H9 (cell line): ENCODE results near the gene CD47. TPM values are rescaled to one million over a fixed set of nuclear protein-coding genes. Genes with fewer than 3 reads are reported as not detected.

Experiments used
- DNase-seq: peaks from one replicate; pipeline ENCODE4 v3.0.0-alpha.2; 2017
- H2AFZ ChIP-seq: one replicate; pipeline ENCODE4 v1.6.1; 2013; ENCODE audit warnings: mild to moderate bottlenecking, low read length, control low read depth, moderate library complexity
- H2AK5ac ChIP-seq: 2 replicates; pipeline ENCODE4 v1.6.1; 2013; ENCODE audit warnings: low read length, control low read depth, mixed read lengths; ENCODE audit not compliant: insufficient read length
- H2BK120ac ChIP-seq: one replicate; pipeline ENCODE4 v1.6.1; 2013; ENCODE audit warnings: low read depth, mild to moderate bottlenecking, low read length, control low read depth, inconsistent platforms; ENCODE audit not compliant: poor library complexity, severe bottlenecking
- H2BK12ac ChIP-seq: 2 replicates; pipeline ENCODE4 v1.6.1; 2013; ENCODE audit warnings: low read length, control low read depth, mixed read lengths, low read depth; ENCODE audit not compliant: insufficient read length
- H2BK15ac ChIP-seq: 2 replicates; pipeline ENCODE4 v1.6.1; 2013; ENCODE audit warnings: low read depth, low read length, control low read depth
- H2BK20ac ChIP-seq: one replicate; pipeline ENCODE4 v1.6.1; 2013; ENCODE audit warnings: low read depth, mild to moderate bottlenecking, low read length, control low read depth, inconsistent platforms; ENCODE audit not compliant: poor library complexity, severe bottlenecking
- H2BK5ac ChIP-seq: 2 replicates; pipeline ENCODE4 v1.6.1; 2013; ENCODE audit warnings: low read length, control low read depth, mixed read lengths; ENCODE audit not compliant: insufficient read length
- H3K14ac ChIP-seq: 2 replicates; pipeline ENCODE4 v1.6.1; 2013; ENCODE audit warnings: low read length, control low read depth; ENCODE audit not compliant: insufficient read depth
- H3K18ac ChIP-seq: 2 replicates; pipeline ENCODE4 v1.6.1; 2013; ENCODE audit warnings: low read depth, mild to moderate bottlenecking, mixed read lengths, low read length, control low read depth; ENCODE audit not compliant: insufficient read length
- H3K23ac ChIP-seq: 2 replicates; pipeline ENCODE4 v1.6.1; 2013; ENCODE audit warnings: low read length, control low read depth, mixed read lengths, low read depth; ENCODE audit not compliant: insufficient read length
- H3K23me2 ChIP-seq: 2 replicates; pipeline ENCODE4 v1.6.1; 2013; ENCODE audit warnings: low read depth, mild to moderate bottlenecking, mixed read lengths, low read length, control low read depth; ENCODE audit not compliant: insufficient read length, poor library complexity, severe bottlenecking
- H3K27ac ChIP-seq: 2 replicates; pipeline ENCODE4 v1.5.1; 2013; ENCODE audit warnings: low read length, control low read depth, mixed read lengths, low read depth; ENCODE audit not compliant: insufficient read length
- H3K27me3 ChIP-seq: 2 replicates; pipeline ENCODE4 v1.6.1; 2013; ENCODE audit warnings: low read length, control low read depth, inconsistent platforms; ENCODE audit not compliant: insufficient read depth
- H3K4ac ChIP-seq: 2 replicates; pipeline ENCODE4 v1.6.1; 2013; ENCODE audit warnings: low read depth, mild to moderate bottlenecking, control low read depth, inconsistent platforms, low read length, moderate library complexity
- H3K4me1 ChIP-seq: 2 replicates; pipeline ENCODE4 v1.6.1; 2013; ENCODE audit warnings: low read length, control low read depth, inconsistent platforms; ENCODE audit not compliant: insufficient read depth
- H3K4me2 ChIP-seq: 2 replicates; pipeline ENCODE4 v1.6.1; 2013; ENCODE audit warnings: low read length, control low read depth, mixed read lengths; ENCODE audit not compliant: insufficient read length, insufficient read depth
- H3K56ac ChIP-seq: 2 replicates; pipeline ENCODE4 v1.6.1; 2013; ENCODE audit warnings: low read depth, mild to moderate bottlenecking, mixed read lengths, low read length, control low read depth; ENCODE audit not compliant: insufficient read length
- H3K79me1 ChIP-seq: 2 replicates; pipeline ENCODE4 v1.6.1; 2013; ENCODE audit warnings: low read depth, mild to moderate bottlenecking, moderate library complexity, low read length, control low read depth, inconsistent platforms; ENCODE audit not compliant: insufficient read depth, poor library complexity, severe bottlenecking
- H3K79me2 ChIP-seq: 2 replicates; pipeline ENCODE4 v1.6.1; 2013; ENCODE audit warnings: low read length, control low read depth, inconsistent platforms; ENCODE audit not compliant: insufficient read depth
- H3K9ac ChIP-seq: 2 replicates; pipeline ENCODE4 v1.6.1; 2013; ENCODE audit warnings: low read length, control low read depth, mixed read lengths; ENCODE audit not compliant: insufficient read length; ENCODE audit errors: extremely low read depth
- H3K9me3 ChIP-seq: one replicate; pipeline ENCODE4 v1.6.1; 2013; ENCODE audit warnings: low read depth, low read length, inconsistent platforms; ENCODE audit not compliant: control insufficient read depth
- H3T11ph ChIP-seq: one replicate; pipeline ENCODE4 v1.6.1; 2013; ENCODE audit warnings: mild to moderate bottlenecking, low read length, control low read depth, inconsistent platforms
- H4K20me1 ChIP-seq: one replicate; pipeline ENCODE4 v1.6.1; 2013; ENCODE audit not compliant: control insufficient read depth, insufficient read length, insufficient read depth
- H4K5ac ChIP-seq: 2 replicates; pipeline ENCODE4 v1.6.1; 2013; ENCODE audit warnings: low read depth, mild to moderate bottlenecking, mixed read lengths, low read length, control low read depth; ENCODE audit not compliant: insufficient read length
- H4K8ac ChIP-seq: replicated peaks from 2 replicates; pipeline ENCODE4 v1.6.1; 2013; ENCODE audit warnings: low read length, control low read depth, mixed read lengths, low read depth; ENCODE audit not compliant: insufficient read length
- H4K91ac ChIP-seq: 2 replicates; pipeline ENCODE4 v1.6.1; 2013; ENCODE audit warnings: low read depth, mild to moderate bottlenecking, moderate library complexity, mixed read lengths, low read length, control low read depth; ENCODE audit not compliant: insufficient read length
- H3K27ac Mint-ChIP-seq, 3 experiments: 2 replicates in 2 of 3; 3 replicates in 1 of 3; pipeline ENCODE4 v1.8.0; 2020 to 2021; ENCODE audit warnings: mixed read lengths in 3 of 3, mild to moderate bottlenecking in 1 of 3, moderate library complexity in 1 of 3
- H3K27me3 Mint-ChIP-seq: 2 replicates; pipeline ENCODE4 v1.8.0; 2021; ENCODE audit warnings: low read depth, mild to moderate bottlenecking, moderate library complexity, mixed read lengths
- H3K36me3 Mint-ChIP-seq, 3 experiments: 2 replicates in 2 of 3; 3 replicates in 1 of 3; pipeline ENCODE4 v1.8.0; 2020 to 2021; ENCODE audit warnings: low read depth in 3 of 3, mixed read lengths in 3 of 3; ENCODE audit not compliant: insufficient read depth in 1 of 3
- H3K4me1 Mint-ChIP-seq, 2 experiments: 2 replicates each; pipeline ENCODE4 v1.8.0; 2020; ENCODE audit warnings: mixed read lengths in 2 of 2
- H3K4me3 Mint-ChIP-seq, 2 experiments: 2 replicates in 1 of 2; 3 replicates in 1 of 2; pipeline ENCODE4 v1.8.0; 2020 to 2021; ENCODE audit warnings: mild to moderate bottlenecking in 2 of 2, mixed read lengths in 2 of 2, moderate library complexity in 1 of 2
- H3K9me3 Mint-ChIP-seq, 2 experiments: 2 replicates in 1 of 2; 3 replicates in 1 of 2; pipeline ENCODE4 v1.8.0; 2020; ENCODE audit warnings: mild to moderate bottlenecking in 2 of 2, mixed read lengths in 2 of 2, moderate library complexity in 1 of 2
- CTCF ChIP-seq: fragments of 200-600 bp; sonication (generic); conservative IDR thresholded peaks from 3 replicates; pipeline ENCODE4 v1.8.0; 2021; ENCODE audit warnings: antibody characterized with exemption, mild to moderate bottlenecking
- total RNA-seq: library from RNA; stranded (reverse); gene quantifications from 2 replicates; pipeline ENCODE4 v1.2.1, GENCODE V29; 2021

Gene CD47
- total RNA-seq, 1 experiment from 2014 or later: 15.4 TPM

DNA sequence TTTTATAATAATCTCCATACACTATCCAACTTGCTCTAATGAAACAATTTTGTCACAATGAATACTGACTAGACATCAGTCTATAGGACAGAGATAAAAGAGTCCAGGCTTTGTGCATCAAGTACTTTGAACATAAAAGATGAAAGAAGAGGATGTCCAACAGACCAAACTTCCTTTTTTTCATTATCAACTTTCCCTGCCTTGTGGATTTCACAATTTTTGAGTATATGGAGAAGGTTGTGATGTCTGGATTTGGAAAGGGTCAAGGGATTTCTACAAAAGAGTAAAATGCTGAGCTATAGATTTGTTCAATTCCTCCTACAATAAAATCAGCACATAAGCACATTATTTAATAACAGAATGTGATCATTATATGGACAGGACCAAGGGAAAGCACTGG is 25.7 kb downstream of the CD47 start:
- H3K4me2 ChIP-seq: no peak overlapping the region
- H3K4me3 Mint-ChIP-seq: no peak overlapping the region
- H3K18ac ChIP-seq: no peak overlapping the region
- no peak for DNase-seq
- no peaks in the 10 kb centered on the region for H3K36me3 Mint-ChIP-seq
- no peaks in the 10 kb centered on the region for H4K20me1 ChIP-seq
- H3K23ac ChIP-seq: no peak overlapping the region
- H3K27me3 Mint-ChIP-seq: no peaks in the 10 kb centered on the region
- no peak overlapping the region for H3K56ac ChIP-seq
- no peaks in the 10 kb centered on the region for H3K79me1 ChIP-seq
- no peak overlapping the region for H4K5ac ChIP-seq
- H2AFZ ChIP-seq: no peak overlapping the region
- H2BK120ac ChIP-seq: no peak overlapping the region
- no peak overlapping the region for H4K8ac ChIP-seq
- no peak for TF ChIP-seq CTCF
- no peaks in the 10 kb centered on the region for H3K9me3 ChIP-seq
- no peak overlapping the region for H3K4ac ChIP-seq
- no peak overlapping the region for H2BK5ac ChIP-seq
- H3K79me2 ChIP-seq: no peaks in the 10 kb centered on the region
- H3K14ac ChIP-seq: no peak overlapping the region
- no peak overlapping the region for H3T11ph ChIP-seq
- H3K27ac Mint-ChIP-seq: no peak overlapping the region
- no peaks in the 10 kb centered on the region for H3K23me2 ChIP-seq
- H2BK15ac ChIP-seq: no peak overlapping the region
- H3K9me3 Mint-ChIP-seq: no peaks in the 10 kb centered on the region
- no peak overlapping the region for H2BK12ac ChIP-seq
- no peak overlapping the region for H2BK20ac ChIP-seq
- H3K27me3 ChIP-seq: no peaks in the 10 kb centered on the region
- 0 out of 4 replicates have a peak, but pooled peaks cover 0 to 2% of the 10 kb centered on the region in 2 experiments for H3K4me1 Mint-ChIP-seq
- H4K91ac ChIP-seq: no peak overlapping the region
- no peak overlapping the region for H3K27ac ChIP-seq
- no peaks in the 10 kb centered on the region for H3K4me1 ChIP-seq
- H3K9ac ChIP-seq: no peak overlapping the region
- H2AK5ac ChIP-seq: no peak overlapping the region
